HCT116 (cell line): ENCODE measurements around the gene ESM1.

Source experiments
- CEBPB ChIP-seq: IDR thresholded peaks from 2 replicates; pipeline ENCODE4 v1.6.1; 2012; ENCODE audit warnings: low read depth
- EGR1 ChIP-seq: IDR thresholded peaks from 2 replicates; pipeline ENCODE4 v1.6.1; 2012; ENCODE audit warnings: low read depth
- EZH2 ChIP-seq: fragments of 200-600 bp; sonication (generic); IDR thresholded peaks from 2 replicates; pipeline ENCODE4 v1.6.1; 2017; ENCODE audit warnings: antibody characterized with exemption, mixed run types
- JUND ChIP-seq: IDR thresholded peaks from 2 replicates; pipeline ENCODE4 v1.6.1; 2012
- POLR2A ChIP-seq: IDR thresholded peaks from 2 replicates; pipeline ENCODE4 v1.7.0; 2011; ENCODE audit warnings: borderline replicate concordance; ENCODE audit not compliant: insufficient read depth, insufficient read length; ENCODE audit errors: extremely low read depth
- POLR2AphosphoS5 ChIP-seq: IDR thresholded peaks from 2 replicates; pipeline ENCODE4 v1.6.1; 2011; ENCODE audit warnings: mild to moderate bottlenecking, low read depth, low read length, moderate library complexity
- SRF ChIP-seq: IDR thresholded peaks from 2 replicates; pipeline ENCODE4 v1.6.1; 2012; ENCODE audit warnings: low read depth
- TCF7L2 ChIP-seq: IDR thresholded peaks from 2 replicates; pipeline ENCODE4 v1.7.0; 2011; ENCODE audit warnings: borderline replicate concordance, inconsistent platforms; ENCODE audit not compliant: insufficient read depth, insufficient read length; ENCODE audit errors: extremely low read depth
- YY1 ChIP-seq: IDR thresholded peaks from 2 replicates; pipeline ENCODE4 v1.6.1; 2011; ENCODE audit warnings: low read length, low read depth, moderate library complexity, mild to moderate bottlenecking; ENCODE audit not compliant: insufficient replicate concordance; ENCODE audit errors: extremely low read depth
- TF ChIP-seq, protein P1 (sequence below), 3 experiments: fragments of 200-600 bp in 1 of 3; sonication (generic) in 1 of 3; IDR thresholded peaks in 2 of 3; conservative IDR thresholded peaks in 1 of 3; 2 replicates each; pipeline ENCODE4 v1.5.1; 2012 to 2017; ENCODE audit warnings: low read depth in 2 of 3, low read length in 2 of 3, antibody characterized with exemption in 1 of 3, borderline replicate concordance in 1 of 3, control low read depth in 1 of 3, mild to moderate bottlenecking in 1 of 3, mixed read lengths in 1 of 3, mixed run types in 1 of 3, moderate library complexity in 1 of 3; ENCODE audit not compliant: insufficient read depth in 1 of 3
- TF ChIP-seq, protein P2 (sequence below): IDR thresholded peaks from 2 replicates; pipeline ENCODE4 v1.6.1; 2012

DNA sequence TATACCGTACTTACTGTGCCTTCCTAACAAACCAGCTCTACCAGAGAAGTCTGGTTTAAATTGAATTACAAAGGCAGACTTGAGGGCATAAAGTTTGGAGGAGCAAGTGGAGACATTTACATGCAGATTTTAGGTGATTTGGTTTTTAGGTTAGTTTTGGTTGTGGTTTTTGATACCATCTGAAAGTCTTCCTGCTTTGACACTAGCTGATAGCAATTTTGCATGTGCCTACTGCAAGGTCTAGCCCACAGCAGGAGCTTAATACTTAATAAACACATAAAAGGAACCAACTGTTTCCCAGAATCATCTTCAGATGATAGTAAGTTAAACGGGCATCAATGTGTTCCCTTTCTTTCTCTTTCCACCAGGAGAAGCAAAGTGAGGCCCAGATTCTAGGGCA is 3.4 kb upstream of the ESM1 start:
- TF ChIP-seq EZH2: no peak
- TF ChIP-seq YY1: no peak
- TF ChIP-seq POLR2A: no peak
- TF ChIP-seq SRF: no peak
- TF ChIP-seq POLR2AphosphoS5: no peak
- TF ChIP-seq, protein P1, sequence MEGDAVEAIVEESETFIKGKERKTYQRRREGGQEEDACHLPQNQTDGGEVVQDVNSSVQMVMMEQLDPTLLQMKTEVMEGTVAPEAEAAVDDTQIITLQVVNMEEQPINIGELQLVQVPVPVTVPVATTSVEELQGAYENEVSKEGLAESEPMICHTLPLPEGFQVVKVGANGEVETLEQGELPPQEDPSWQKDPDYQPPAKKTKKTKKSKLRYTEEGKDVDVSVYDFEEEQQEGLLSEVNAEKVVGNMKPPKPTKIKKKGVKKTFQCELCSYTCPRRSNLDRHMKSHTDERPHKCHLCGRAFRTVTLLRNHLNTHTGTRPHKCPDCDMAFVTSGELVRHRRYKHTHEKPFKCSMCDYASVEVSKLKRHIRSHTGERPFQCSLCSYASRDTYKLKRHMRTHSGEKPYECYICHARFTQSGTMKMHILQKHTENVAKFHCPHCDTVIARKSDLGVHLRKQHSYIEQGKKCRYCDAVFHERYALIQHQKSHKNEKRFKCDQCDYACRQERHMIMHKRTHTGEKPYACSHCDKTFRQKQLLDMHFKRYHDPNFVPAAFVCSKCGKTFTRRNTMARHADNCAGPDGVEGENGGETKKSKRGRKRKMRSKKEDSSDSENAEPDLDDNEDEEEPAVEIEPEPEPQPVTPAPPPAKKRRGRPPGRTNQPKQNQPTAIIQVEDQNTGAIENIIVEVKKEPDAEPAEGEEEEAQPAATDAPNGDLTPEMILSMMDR (IDR thresholded peaks at IDR 0.05 in 2 of 3, conservative IDR thresholded peaks at IDR 0.05 in 1 of 3; ENCODE audit: borderline replicate concordance in 1 of 3, insufficient read depth in 1 of 3, low read depth in 2 of 3, low read length in 2 of 3): no peak
- TF ChIP-seq CEBPB: no peak
- no peak for TF ChIP-seq TCF7L2
- TF ChIP-seq, protein P2, sequence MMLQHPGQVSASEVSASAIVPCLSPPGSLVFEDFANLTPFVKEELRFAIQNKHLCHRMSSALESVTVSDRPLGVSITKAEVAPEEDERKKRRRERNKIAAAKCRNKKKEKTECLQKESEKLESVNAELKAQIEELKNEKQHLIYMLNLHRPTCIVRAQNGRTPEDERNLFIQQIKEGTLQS: no peak
- TF ChIP-seq JUND: no peak
- no peak for TF ChIP-seq EGR1
